HEK293 (cell line): ENCODE measurements around the gene SLC19A2.

Experiments used
- CTCF ChIA-PET: fragments of 350-600 bp; formaldehyde crosslinking; extraction: SDS; loops from one replicate; lab custom pipeline; 2021; ENCODE audit warnings: antibody characterized with exemption; lab: Yijun Ruan, JAX
- POLR2A ChIA-PET: fragments of 300-600 bp; formaldehyde crosslinking; extraction: SDS; loops from one replicate; lab custom pipeline; 2020; ENCODE audit warnings: antibody characterized with exemption, inconsistent platforms; lab: Yijun Ruan, JAX
- H3K27ac ChIP-seq: fragments of 200-500 bp; sonication (Bioruptor generic); 2 replicates; pipeline ENCODE4 v1.5.1; 2014; ENCODE audit warnings: low read depth, low read length, control low read depth, inconsistent platforms; ENCODE audit errors: extremely low read depth
- H3K36me3 ChIP-seq, 2 experiments: fragments of 200-500 bp in 1 of 2; sonication (Bioruptor generic) in 1 of 2; 1 replicate in 1 of 2; 2 replicates in 1 of 2; pipeline ENCODE4 v1.5.1; 2014 to 2017; ENCODE audit warnings: inconsistent platforms in 2 of 2, low read length in 2 of 2; ENCODE audit not compliant: control insufficient read depth in 2 of 2, insufficient read depth in 1 of 2
- H3K4me1 ChIP-seq: fragments of 200-500 bp; sonication (Bioruptor generic); 2 replicates; pipeline ENCODE4 v1.5.1; 2014; ENCODE audit warnings: mild to moderate bottlenecking, low read length, inconsistent platforms; ENCODE audit not compliant: control insufficient read depth, insufficient read depth
- H3K4me3 ChIP-seq: 2 replicates; pipeline ENCODE4 v1.5.1; 2011; ENCODE audit warnings: low read depth, mild to moderate bottlenecking, control low read depth, low read length, moderate library complexity
- H3K9me3 ChIP-seq: fragments of 200-500 bp; sonication (Bioruptor generic); 2 replicates; pipeline ENCODE4 v1.5.1; 2014; ENCODE audit warnings: low read depth, low read length, inconsistent platforms; ENCODE audit not compliant: control insufficient read depth, insufficient read depth
- GLI4 ChIP-seq: fragments of 450-650 bp; formaldehyde crosslinking; IDR thresholded peaks from 2 replicates; pipeline ENCODE4 v1.5.1; 2016; ENCODE audit warnings: missing biosample characterization, missing genetic modification characterization
- KLF17 ChIP-seq: fragments of 450-650 bp; formaldehyde crosslinking; IDR thresholded peaks from 2 replicates; pipeline ENCODE4 v1.5.1; 2016; ENCODE audit warnings: missing biosample characterization, missing genetic modification characterization
- MYNN ChIP-seq: fragments of 450-650 bp; formaldehyde crosslinking; IDR thresholded peaks from 2 replicates; pipeline ENCODE4 v1.5.1; 2016; ENCODE audit warnings: missing biosample characterization, missing genetic modification characterization, borderline replicate concordance
- PATZ1 ChIP-seq: fragments of 450-650 bp; formaldehyde crosslinking; IDR thresholded peaks from 2 replicates; pipeline ENCODE4 v1.5.1; 2016; ENCODE audit warnings: missing biosample characterization, missing genetic modification characterization
- PRDM2 ChIP-seq: fragments of 450-650 bp; formaldehyde crosslinking; IDR thresholded peaks from 2 replicates; pipeline ENCODE4 v1.5.1; 2016; ENCODE audit warnings: missing biosample characterization, missing genetic modification characterization, borderline replicate concordance
- SALL2 ChIP-seq: fragments of 450-650 bp; formaldehyde crosslinking; IDR thresholded peaks from 2 replicates; pipeline ENCODE4 v1.5.0; 2017; ENCODE audit warnings: missing biosample characterization, mild to moderate bottlenecking, missing genetic modification characterization, borderline replicate concordance
- TRIM28 ChIP-seq: IDR thresholded peaks from 2 replicates; pipeline ENCODE4 v1.6.1; 2011; ENCODE audit warnings: low read length, control low read depth, borderline replicate concordance
- ZIC2 ChIP-seq: fragments of 450-650 bp; formaldehyde crosslinking; IDR thresholded peaks from 2 replicates; pipeline ENCODE4 v1.5.1; 2016; ENCODE audit warnings: missing biosample characterization, missing genetic modification characterization
- ZNF146 ChIP-seq: fragments of 450-650 bp; formaldehyde crosslinking; IDR thresholded peaks from 2 replicates; pipeline ENCODE4 v1.5.1; 2016; ENCODE audit warnings: missing biosample characterization, missing genetic modification characterization
- ZNF2 ChIP-seq: fragments of 450-650 bp; formaldehyde crosslinking; IDR thresholded peaks from 2 replicates; pipeline ENCODE4 v1.5.1; 2016; ENCODE audit warnings: missing biosample characterization, missing genetic modification characterization
- ZNF692 ChIP-seq: fragments of 450-650 bp; formaldehyde crosslinking; IDR thresholded peaks from 2 replicates; pipeline ENCODE4 v1.5.1; 2016; ENCODE audit warnings: missing biosample characterization, missing genetic modification characterization
- ZNF768 ChIP-seq: fragments of 450-650 bp; formaldehyde crosslinking; IDR thresholded peaks from 2 replicates; pipeline ENCODE4 v1.5.1; 2018; ENCODE audit warnings: missing biosample characterization, mild to moderate bottlenecking, missing genetic modification characterization
- ZSCAN16 ChIP-seq: fragments of 450-650 bp; formaldehyde crosslinking; IDR thresholded peaks from 2 replicates; pipeline ENCODE4 v1.5.1; 2016; ENCODE audit warnings: missing biosample characterization, missing genetic modification characterization
- ZSCAN4 ChIP-seq: fragments of 450-650 bp; formaldehyde crosslinking; IDR thresholded peaks from 2 replicates; pipeline ENCODE4 v1.5.1; 2017; ENCODE audit warnings: missing biosample characterization, missing genetic modification characterization
- TF ChIP-seq, protein P1 (sequence below): fragments of 450-650 bp; formaldehyde crosslinking; IDR thresholded peaks from 2 replicates; pipeline ENCODE4 v1.5.1; 2016; ENCODE audit warnings: missing biosample characterization, missing genetic modification characterization

The SLC19A2 gene

DNA sequence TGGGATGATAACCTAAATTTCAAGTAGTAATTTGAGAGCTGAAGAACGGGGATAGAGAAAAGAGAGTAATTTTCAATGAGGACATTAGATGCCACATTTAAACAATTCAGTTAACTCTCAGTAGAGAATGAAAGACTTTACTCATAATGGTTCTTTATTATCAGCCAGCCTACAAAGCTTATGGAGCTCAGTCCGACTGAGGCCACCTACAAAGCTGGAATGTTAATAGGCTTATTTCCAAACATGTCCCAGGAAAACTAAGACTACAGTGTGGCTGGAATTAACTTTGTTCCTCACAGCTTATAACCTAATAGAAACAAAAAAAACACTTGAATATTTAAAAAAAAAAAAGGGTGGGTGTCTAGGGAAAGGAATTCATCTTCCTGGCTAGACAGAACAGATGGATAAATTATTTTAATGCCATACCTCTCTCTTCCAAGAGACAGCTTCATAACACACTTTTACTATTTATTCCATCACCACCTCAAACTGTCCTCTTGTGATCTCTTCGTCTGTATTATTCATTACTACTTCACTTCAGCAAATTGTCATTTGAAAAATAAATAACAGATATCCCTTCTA is 9.8 kb downstream of the SLC19A2 start:
- TF ChIP-seq, protein P1, sequence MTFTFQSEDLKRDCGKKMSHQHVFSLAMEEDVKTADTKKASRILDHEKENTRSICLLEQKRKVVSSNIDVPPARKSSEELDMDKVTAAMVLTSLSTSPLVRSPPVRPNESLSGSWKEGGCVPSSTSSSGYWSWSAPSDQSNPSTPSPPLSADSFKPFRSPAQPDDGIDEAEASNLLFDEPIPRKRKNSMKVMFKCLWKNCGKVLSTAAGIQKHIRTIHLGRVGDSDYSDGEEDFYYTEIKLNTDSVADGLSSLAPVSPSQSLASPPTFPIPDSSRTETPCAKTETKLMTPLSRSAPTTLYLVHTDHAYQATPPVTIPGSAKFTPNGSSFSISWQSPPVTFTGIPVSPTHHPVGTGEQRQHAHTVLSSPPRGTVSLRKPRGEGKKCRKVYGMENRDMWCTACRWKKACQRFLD (tag by site-specific recombination) = no peak
- no peak overlapping the region for H3K4me3 ChIP-seq
- H3K9me3 ChIP-seq = no peaks in the 10 kb centered on the region
- CTCF ChIA-PET = interaction anchor here (0.6 kb wide), 2 partner anchors 9 to 107 kb away, joined by 3 read pairs; no protein-coding TSS in a partner anchor
- POLR2A ChIA-PET = no interaction called here
- H3K27ac ChIP-seq = no peak overlapping the region
- H3K4me1 ChIP-seq = peaks cover 3% of the 10 kb centered on the region; the same call in 1 of the 2 replicates
- peaks cover 0 to 7% of the 10 kb centered on the region in 2 experiments; a peak in 2 of 3 replicates for H3K36me3 ChIP-seq

DNA sequence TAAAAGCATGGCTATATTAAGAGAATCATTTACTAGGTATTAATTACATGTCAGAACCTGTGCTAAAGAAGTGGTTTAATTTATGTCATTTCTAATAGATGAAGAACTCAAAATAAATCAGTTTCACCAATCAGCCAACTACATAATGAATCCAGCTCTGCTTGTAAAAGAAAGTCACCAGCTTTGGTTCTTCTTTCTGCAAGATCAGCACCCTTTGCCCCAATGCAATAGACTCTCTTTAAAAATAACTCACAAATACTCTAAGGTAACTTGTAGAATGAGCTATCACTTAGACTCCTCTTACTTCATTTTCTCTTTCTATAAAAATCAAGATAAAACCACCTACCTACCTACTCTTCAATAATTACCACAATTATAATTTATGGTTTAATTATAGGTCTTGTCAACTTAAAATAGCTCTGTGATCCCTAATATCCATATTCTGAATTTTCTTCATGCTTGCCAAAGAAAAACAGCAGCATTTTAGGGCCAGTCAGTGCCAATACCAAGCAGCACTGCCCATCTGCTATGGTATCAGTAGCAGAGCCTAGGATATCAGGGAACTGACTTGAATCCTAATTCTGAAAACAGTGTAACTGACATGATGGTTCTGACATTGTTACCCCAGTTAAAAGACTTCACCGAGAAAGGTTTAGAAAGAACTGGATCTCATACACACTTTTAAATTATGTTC is 11.3 kb downstream of the SLC19A2 start:
- no peaks in the 10 kb centered on the region for H3K9me3 ChIP-seq
- TF ChIP-seq KLF17 (tag by site-specific recombination) (no peak), TRIM28 (no peak), ZIC2 (tag by site-specific recombination) (no peak), ZNF692 (tag by site-specific recombination) (no peak), PATZ1 (tag by site-specific recombination) (no peak), ZNF768 (tag by site-specific recombination) (no peak), MYNN (tag by site-specific recombination) (no peak), SALL2 (tag by site-specific recombination) (no peak), GLI4 (tag by site-specific recombination) (no peak), ZNF2 (tag by site-specific recombination) (no peak), ZSCAN4 (no peak), ZSCAN16 (tag by site-specific recombination) (no peak), ZNF146 (tag by site-specific recombination) (no peak), PRDM2 (no peak)
- CTCF ChIA-PET = no interaction called here
- H3K36me3 ChIP-seq = peaks cover 0 to 7% of the 10 kb centered on the region in 2 experiments; a peak in 2 of 3 replicates
- H3K4me3 ChIP-seq = no peak overlapping the region
- no peak overlapping the region for H3K27ac ChIP-seq
- peaks cover under 1% of the 10 kb centered on the region; the same call in 1 of the 2 replicates for H3K4me1 ChIP-seq
- POLR2A ChIA-PET = no interaction called here
